Large intestine (tissue), 3 donors: ENCODE measurements around the gene MEP1B. TPM values are rescaled to one million over a fixed set of nuclear protein-coding genes. Genes with fewer than 3 reads are reported as not detected.
"Not testable (repeated sequence)": the region's sequence is repeated elsewhere in the genome, so short reads cannot be mapped to it uniquely, and the experiment has no call there.

Source experiments
- DNase-seq, 2 donors: peaks; one replicate each; pipeline versions ENCODE4 v3.0.0 to v3.0.0-alpha.2; 2013
- H3K27ac ChIP-seq: one replicate; pipeline ENCODE4 v1.5.1; 2013; ENCODE audit warnings: low read length
- H3K27me3 ChIP-seq: 2 replicates; pipeline ENCODE4 v1.6.1; 2013; ENCODE audit warnings: low read length; ENCODE audit not compliant: control insufficient read depth, insufficient read depth
- H3K36me3 ChIP-seq: 2 replicates; pipeline ENCODE4 v1.6.1; 2013; ENCODE audit warnings: low read length; ENCODE audit not compliant: control insufficient read depth, insufficient read depth
- H3K4me1 ChIP-seq: one replicate; pipeline ENCODE4 v1.6.1; 2013; ENCODE audit warnings: low read length; ENCODE audit not compliant: control insufficient read depth, insufficient read depth
- H3K4me3 ChIP-seq: one replicate; pipeline ENCODE4 v1.5.1; 2013; ENCODE audit warnings: low read length
- H3K9me3 ChIP-seq: one replicate; pipeline ENCODE4 v1.6.1; 2013; ENCODE audit warnings: mild to moderate bottlenecking, low read depth, low read length, moderate library complexity; ENCODE audit not compliant: control insufficient read depth
- WGBS: methylation state at CpG from one replicate; pipeline ENCODE4 v1.1.5; 2013; ENCODE audit warnings: low lambda C conversion rate; ENCODE audit not compliant: insufficient coverage; 5-methylcytosine and 5-hydroxymethylcytosine counted together
- polyA plus RNA-seq: library from polyadenylated mRNA; unstranded; fragments of 120-200 nt; gene quantifications from one replicate; pipeline ENCODE4 v1.2.1, GENCODE V29; 2013

MEP1B gene
- polyA plus RNA-seq, 1 donor = 0.45 TPM

- Histone ChIP-seq H3K27ac (no peak overlapping the region), H3K4me3 (no peak overlapping the region), H3K36me3 (no peaks in the 10 kb centered on the region), H3K27me3 (no peaks in the 10 kb centered on the region), H3K9me3 (peaks cover 3% of the 10 kb centered on the region), H3K4me1 (no peaks in the 10 kb centered on the region)
- no CpG with 5 or more reads among the region's 7 CpGs for WGBS
- DNase-seq = no peak
Measured at GRCh38 chr18:32174719-32175118, 15.1 kb upstream of the MEP1B start.

- no peak for DNase-seq
- no CpG with 5 or more reads among the region's 1 CpG for WGBS
Measured at GRCh38 chr18:32175265-32175664, 14.6 kb upstream of the MEP1B start.

GRCh38 chr18:32176745-32177144 is 13.1 kb upstream of the MEP1B start:
- H3K36me3 ChIP-seq, H3K4me1 ChIP-seq, H3K4me3 ChIP-seq, H3K27ac ChIP-seq, H3K9me3 ChIP-seq, H3K27me3 ChIP-seq, DNase-seq: not testable (repeated sequence)
- WGBS = no CpG with 5 or more reads among the region's 1 CpG

More at GRCh38 chr18:32175265-32175664, 14.6 kb upstream of the MEP1B start:
- Histone ChIP-seq H3K27me3 (no peaks in the 10 kb centered on the region), H3K9me3 (peaks cover 3% of the 10 kb centered on the region), H3K36me3 (no peaks in the 10 kb centered on the region), H3K27ac (no peak overlapping the region), H3K4me3 (no peak overlapping the region), H3K4me1 (no peaks in the 10 kb centered on the region)

GRCh38 chr18:32177530-32177929 is 12.3 kb upstream of the MEP1B start:
- no peaks in the 10 kb centered on the region for H3K27me3 ChIP-seq
- H3K27ac ChIP-seq = no peak overlapping the region
- no peaks in the 10 kb centered on the region for H3K36me3 ChIP-seq
- peaks cover 3% of the 10 kb centered on the region for H3K9me3 ChIP-seq
- no peak for DNase-seq
- no peak overlapping the region for H3K4me3 ChIP-seq
- H3K4me1 ChIP-seq = no peaks in the 10 kb centered on the region
- no CpG with 5 or more reads among the region's 3 CpGs for WGBS

- Histone ChIP-seq H3K4me3 (no peak overlapping the region), H3K9me3 (no peaks in the 10 kb centered on the region), H3K36me3 (no peaks in the 10 kb centered on the region), H3K27ac (no peak overlapping the region), H3K4me1 (no peaks in the 10 kb centered on the region), H3K27me3 (no peaks in the 10 kb centered on the region)
- DNase-seq = no peak
Measured at GRCh38 chr18:32183503-32183902, 6.3 kb upstream of the MEP1B start.

- no peaks in the 10 kb centered on the region for H3K27me3 ChIP-seq
- H3K27ac ChIP-seq = no peak overlapping the region
- DNase-seq = no peak
- no peak overlapping the region for H3K4me3 ChIP-seq
- H3K9me3 ChIP-seq = no peaks in the 10 kb centered on the region
- H3K36me3 ChIP-seq = no peaks in the 10 kb centered on the region
- no peaks in the 10 kb centered on the region for H3K4me1 ChIP-seq
- WGBS = 89% methylated on average over 1 of the region's 2 CpGs
Measured at GRCh38 chr18:32190209-32190608, 370 bp downstream of the MEP1B start.

- Histone ChIP-seq H3K9me3 (no peaks in the 10 kb centered on the region), H3K4me1 (peaks cover 6% of the 10 kb centered on the region), H3K36me3 (no peaks in the 10 kb centered on the region), H3K27me3 (no peaks in the 10 kb centered on the region), H3K4me3 (no peak overlapping the region), H3K27ac (no peak overlapping the region)
- no CpG with 5 or more reads among the region's 32 CpGs for WGBS
- DNase-seq = no peak
Measured at GRCh38 chr18:32195881-32196815, 6.3 kb downstream of the MEP1B start.

- DNase-seq = peak in 1 of 2 donors; percentile 32
- peaks cover 2% of the 10 kb centered on the region for H3K9me3 ChIP-seq
- peaks cover 25% of the 10 kb centered on the region for H3K4me1 ChIP-seq
- no peak overlapping the region for H3K27ac ChIP-seq
- no peaks in the 10 kb centered on the region for H3K27me3 ChIP-seq
- no peaks in the 10 kb centered on the region for H3K36me3 ChIP-seq
- WGBS = 0% methylated on average over 1 of the region's 2 CpGs
- no peak overlapping the region for H3K4me3 ChIP-seq
Measured at GRCh38 chr18:32200766-32201165, 10.9 kb downstream of the MEP1B start.

- Histone ChIP-seq H3K36me3 (no peaks in the 10 kb centered on the region), H3K9me3 (peaks cover 2% of the 10 kb centered on the region), H3K4me3 (no peak overlapping the region), H3K4me1 (peaks cover 25% of the 10 kb centered on the region), H3K27ac (peak overlapping the region; percentile 4), H3K27me3 (no peaks in the 10 kb centered on the region)
- DNase-seq = peak; percentile 81 to 92
- WGBS = 86% methylated on average over 1 of the region's 3 CpGs
Measured at GRCh38 chr18:32201948-32202672, 12.3 kb downstream of the MEP1B start.

GRCh38 chr18:32208023-32208422 is 18.2 kb downstream of the MEP1B start:
- peak overlapping the region; percentile 80 for H3K27ac ChIP-seq
- no CpG with 5 or more reads among the region's 2 CpGs for WGBS

More at GRCh38 chr18:32208023-32208422, 18.2 kb downstream of the MEP1B start:
- DNase-seq = peak; percentile 88 to 95
- no peaks in the 10 kb centered on the region for H3K27me3 ChIP-seq
- H3K4me1 ChIP-seq = peaks cover 62% of the 10 kb centered on the region
- peaks cover 2% of the 10 kb centered on the region for H3K9me3 ChIP-seq
- no peak overlapping the region for H3K4me3 ChIP-seq
- H3K36me3 ChIP-seq = no peaks in the 10 kb centered on the region
